Mucosa of descending colon (tissue), 3 donors: ENCODE results near the gene DYRK1A. TPM values are rescaled to one million over a fixed set of nuclear protein-coding genes. Genes with fewer than 3 reads are reported as not detected.

Experiments used
- ATAC-seq: fragments of 200-7000 bp; cut with Tn5 transposase; one replicate; pipeline ENCODE4 v1.9.1; 2020; ENCODE audit warnings: mild to moderate bottlenecking, moderate library complexity
- DNase-seq, 3 donors: peaks; one replicate each; pipeline ENCODE4 v3.0.0-alpha.2; 2020
- H3K36me3 ChIP-seq: fragments of 200-600 bp; one replicate; pipeline ENCODE4 v1.8.0; 2021; ENCODE audit warnings: low read depth, mild to moderate bottlenecking
- H3K4me1 ChIP-seq: fragments of 200-600 bp; one replicate; pipeline ENCODE4 v1.8.0; 2021; ENCODE audit warnings: low read depth, mild to moderate bottlenecking
- H3K4me3 ChIP-seq: fragments of 200-600 bp; one replicate; pipeline ENCODE4 v1.8.0; 2021; ENCODE audit warnings: mild to moderate bottlenecking
- H3K9me3 ChIP-seq: fragments of 200-600 bp; one replicate; pipeline ENCODE4 v1.8.0; 2021; ENCODE audit warnings: mild to moderate bottlenecking
- CTCF ChIP-seq: fragments of 200-600 bp; IDR thresholded peaks from one replicate; pipeline ENCODE4 v1.8.0; 2022; ENCODE audit warnings: antibody characterized with exemption, mild to moderate bottlenecking
- intact Hi-C, 2 donors: fragments of 100-400 bp; cut with DNase I in 1 of 2; cut with micrococcal nuclease in 1 of 2; formaldehyde crosslinking; loops; one replicate each; pipeline versions ENCODE4 v1.11.0 to v1.11.1; 2022; cut with DNase I, micrococcal nuclease
- total RNA-seq, 3 donors: library from RNA; stranded (reverse); fragmentation: NEBNext Ultra II Directional in 2 of 3; extraction: Animal tissue kit (Norgen Biotek cat#: 25700) in 2 of 3; gene quantifications; one replicate each; pipeline versions ENCODE4 v1.2.1 to v1.2.4, GENCODE V29; 2021 to 2023
- donor health status: DM: no; HTN: no; CAD: no; lungs with moderate emphysema.
- donor health status: DM: no; HTN: no; CAD: no.
- donor health status: DM: no; HTN: yes; CAD: no.

The DYRK1A gene
- total RNA-seq, 3 donors from 2014 or later = 61.2 to 76.5 (median 72.7) TPM

GRCh38 chr21:37369307-37369854 lies 2.8 kb downstream of the DYRK1A start:
- Histone ChIP-seq H3K4me3 (no peak overlapping the region), H3K36me3 (no peaks in the 10 kb centered on the region), H3K9me3 (no peaks in the 10 kb centered on the region), H3K4me1 (peaks cover 41% of the 10 kb centered on the region)
- TF ChIP-seq CTCF = no peak
- intact Hi-C loops = loop anchor here in 1 of 2 donors (5.0 kb wide), 1 partner anchor 102 kb away; the partner anchor contains the start of gene VPS26C
- no peak for DNase-seq
- ATAC-seq = no peak

- no peak for TF ChIP-seq CTCF
- intact Hi-C loops = loop anchor here in 1 of 2 donors (10.0 kb wide), 1 partner anchor 106 kb away; the partner anchor contains the start of gene VPS26C
- no peaks in the 10 kb centered on the region for H3K9me3 ChIP-seq
- ATAC-seq = no peak
- H3K4me3 ChIP-seq = no peak overlapping the region
- H3K4me1 ChIP-seq = peaks cover 46% of the 10 kb centered on the region
- no peaks in the 10 kb centered on the region for H3K36me3 ChIP-seq
- no peak for DNase-seq
Observed at GRCh38 chr21:37370152-37371040, 3.8 kb downstream of the DYRK1A start.

GRCh38 chr21:37371041-37371397 lies 4.4 kb downstream of the DYRK1A start:
- Histone ChIP-seq H3K4me3 (no peak overlapping the region), H3K9me3 (no peaks in the 10 kb centered on the region), H3K4me1 (peaks cover 52% of the 10 kb centered on the region), H3K36me3 (no peaks in the 10 kb centered on the region)
- TF ChIP-seq CTCF = no peak
- ATAC-seq = no peak
- DNase-seq = no peak
- intact Hi-C loops = loop anchor here in 1 of 2 donors (10.0 kb wide), 1 partner anchor 106 kb away; the partner anchor contains the start of gene VPS26C

- no peak for TF ChIP-seq CTCF
- ATAC-seq = no peak
- intact Hi-C loops = loop anchor here in 1 of 2 donors (10.0 kb wide), 1 partner anchor 107 kb away; the partner anchor contains the start of gene VPS26C
- Histone ChIP-seq H3K4me1 (peaks cover 56% of the 10 kb centered on the region), H3K9me3 (no peaks in the 10 kb centered on the region), H3K36me3 (no peaks in the 10 kb centered on the region), H3K4me3 (no peak overlapping the region)
- no peak for DNase-seq
Observed at GRCh38 chr21:37372127-37372731, 5.7 kb downstream of the DYRK1A start.

- ATAC-seq (no peak), DNase-seq (no peak)
- Histone ChIP-seq H3K4me1 (peaks cover 56% of the 10 kb centered on the region), H3K9me3 (no peaks in the 10 kb centered on the region), H3K36me3 (no peaks in the 10 kb centered on the region), H3K4me3 (no peak overlapping the region)
- TF ChIP-seq CTCF = no peak
- intact Hi-C loops = loop anchor here in 1 of 2 donors (10.0 kb wide), 1 partner anchor 108 kb away; the partner anchor contains the start of gene VPS26C
Observed at GRCh38 chr21:37372951-37373350, 6.4 kb downstream of the DYRK1A start.
